ENCODE data around the gene CRYBG3.
A peak's percentile ranks its signal among the peaks of the same experiment; 100 is the strongest.
"Not testable (repeated sequence)": the region's sequence is repeated elsewhere in the genome, so short reads cannot be mapped to it uniquely, and the experiment has no call there.

The CRYBG3 gene

GRCh38 chr3:97833184-97833583 is 11.4 kb downstream of the CRYBG3 start:
- DNase-seq (ENCODE audit: insufficient read length, low spot score); FAIRE-seq: not testable (repeated sequence)

- FAIRE-seq (no peak), DNase-seq (ENCODE audit: insufficient read length, low spot score) (no peak)
These were observed 13.9 kb downstream of the CRYBG3 start for GRCh38 chr3:97835761-97836160.

- FAIRE-seq (no peak), DNase-seq (ENCODE audit: insufficient read length, low spot score) (no peak)
These were observed 16.6 kb downstream of the CRYBG3 start for GRCh38 chr3:97838393-97838792.

GRCh38 chr3:97839944-97840343 is 18.1 kb downstream of the CRYBG3 start:
- FAIRE-seq (no peak), DNase-seq (ENCODE audit: insufficient read length, low spot score) (no peak)

GRCh38 chr3:97841304-97841703 is 19.5 kb downstream of the CRYBG3 start:
- no peak for FAIRE-seq

GRCh38 chr3:97841956-97842355 is 20.1 kb downstream of the CRYBG3 start:
- no peak for FAIRE-seq

More at GRCh38 chr3:97841304-97841703, 19.5 kb downstream of the CRYBG3 start:
- no peak for DNase-seq (ENCODE audit: insufficient read length, low spot score)

GRCh38 chr3:97848779-97849178 is 27.0 kb downstream of the CRYBG3 start:
- no peak for FAIRE-seq

More at GRCh38 chr3:97841956-97842355, 20.1 kb downstream of the CRYBG3 start:
- no peak for DNase-seq (ENCODE audit: insufficient read length, low spot score)

GRCh38 chr3:97857401-97857800 is 35.6 kb downstream of the CRYBG3 start:
- FAIRE-seq (no peak), DNase-seq (ENCODE audit: insufficient read length, low spot score) (no peak)

More at GRCh38 chr3:97848779-97849178, 27.0 kb downstream of the CRYBG3 start:
- no peak for DNase-seq (ENCODE audit: insufficient read length, low spot score)

- DNase-seq (ENCODE audit: insufficient read length, low spot score) (no peak), FAIRE-seq (no peak)
These were observed 38.6 kb downstream of the CRYBG3 start for GRCh38 chr3:97860364-97860763.

GRCh38 chr3:97862582-97862981 is 40.8 kb downstream of the CRYBG3 start:
- no peak for FAIRE-seq
- DNase-seq (ENCODE audit: insufficient read length, low spot score), result no peak

GRCh38 chr3:97863031-97863430 is 41.2 kb downstream of the CRYBG3 start:
- FAIRE-seq (no peak), DNase-seq (ENCODE audit: insufficient read length, low spot score) (no peak)

- FAIRE-seq (no peak), DNase-seq (ENCODE audit: insufficient read length, low spot score) (no peak)
These were observed 42.0 kb downstream of the CRYBG3 start for GRCh38 chr3:97863775-97864174.

- no peak for FAIRE-seq
These were observed 49.4 kb downstream of the CRYBG3 start for GRCh38 chr3:97871186-97871585.

GRCh38 chr3:97871801-97872524 is 50.2 kb downstream of the CRYBG3 start:
- DNase-seq (ENCODE audit: insufficient read length, low spot score), result no peak

More at GRCh38 chr3:97871186-97871585, 49.4 kb downstream of the CRYBG3 start:
- DNase-seq (ENCODE audit: insufficient read length, low spot score), result no peak

GRCh38 chr3:97872525-97873042 is 50.8 kb downstream of the CRYBG3 start:
- DNase-seq (ENCODE audit: insufficient read length, low spot score) (no peak), FAIRE-seq (no peak)

More at GRCh38 chr3:97871801-97872524, 50.2 kb downstream of the CRYBG3 start:
- no peak for FAIRE-seq

GRCh38 chr3:97880267-97880666 is 58.5 kb downstream of the CRYBG3 start:
- DNase-seq (ENCODE audit: insufficient read length, low spot score), result no peak
- FAIRE-seq, result no peak

- DNase-seq (ENCODE audit: insufficient read length, low spot score) (no peak), FAIRE-seq (no peak)
These were observed 61.3 kb downstream of the CRYBG3 start for GRCh38 chr3:97882975-97883598.

- DNase-seq (ENCODE audit: insufficient read length, low spot score), result no peak
- FAIRE-seq, result peak; percentile 42
These were observed 61.9 kb downstream of the CRYBG3 start for GRCh38 chr3:97883736-97884135.

- FAIRE-seq, result no peak
- DNase-seq (ENCODE audit: insufficient read length, low spot score), result no peak
These were observed 62.8 kb downstream of the CRYBG3 start for GRCh38 chr3:97884586-97885123.

- DNase-seq (ENCODE audit: insufficient read length, low spot score), result no peak
- no peak for FAIRE-seq
These were observed 64.4 kb downstream of the CRYBG3 start for GRCh38 chr3:97885931-97886824.

- FAIRE-seq, result no peak
- DNase-seq (ENCODE audit: insufficient read length, low spot score), result no peak
These were observed 68.0 kb downstream of the CRYBG3 start for GRCh38 chr3:97889814-97890213.
